Measurements from ENCODE around the gene PAK2.
"Not testable (repeated sequence)": the region's sequence is repeated elsewhere in the genome, so short reads cannot be mapped to it uniquely, and the experiment has no call there.

The PAK2 gene

DNA sequence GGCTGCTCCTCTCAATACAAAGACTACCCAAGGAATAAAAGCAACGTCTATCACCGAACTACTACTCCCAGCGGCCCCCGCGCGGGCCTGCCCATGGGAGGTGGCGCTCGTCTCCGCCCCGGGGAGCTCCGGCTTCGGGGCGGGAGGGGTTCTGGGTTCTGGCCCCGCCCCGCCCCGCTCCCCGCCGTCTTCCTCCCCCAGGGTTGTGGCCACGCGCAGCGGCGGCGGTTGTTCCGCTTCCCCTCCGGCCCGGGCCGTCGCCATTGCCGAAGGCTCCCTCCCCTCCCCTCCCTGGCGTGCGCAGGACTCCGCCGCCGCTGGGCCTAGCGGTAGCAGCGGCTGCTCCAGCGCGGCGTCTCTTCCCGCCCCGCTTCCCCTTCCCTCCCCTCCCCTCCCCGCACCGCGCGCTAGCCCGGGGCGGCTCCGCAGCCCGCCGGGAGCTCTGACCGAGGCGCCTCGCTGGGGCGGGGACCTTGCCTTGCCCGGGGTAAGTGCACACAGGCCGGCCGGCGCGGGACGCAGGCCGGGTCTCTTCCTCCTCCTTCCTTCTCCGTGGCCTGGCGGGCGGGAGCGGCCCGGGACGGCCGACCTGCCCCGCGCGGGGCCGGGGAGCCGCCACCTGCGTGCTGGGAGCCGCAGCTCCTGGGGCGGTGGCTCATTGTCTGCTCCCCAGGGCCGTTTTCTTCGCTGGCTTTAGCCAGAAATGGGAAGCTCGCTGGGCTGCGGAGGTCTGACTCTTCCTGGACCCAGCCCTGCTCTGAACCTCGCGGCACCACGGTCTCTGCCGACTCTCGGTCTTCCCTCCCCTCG is at the start of gene PAK2:
Gene PAK2 (plus strand): TSS at position 187 of the 810 bp plus-strand sequence. CDS start 42,790 bp downstream, outside the sequence.
- peak; percentile 68 to 84 for DNase-seq (ENCODE audit: low read depth in 2 of 2, low spot score in 1 of 2)

DNA sequence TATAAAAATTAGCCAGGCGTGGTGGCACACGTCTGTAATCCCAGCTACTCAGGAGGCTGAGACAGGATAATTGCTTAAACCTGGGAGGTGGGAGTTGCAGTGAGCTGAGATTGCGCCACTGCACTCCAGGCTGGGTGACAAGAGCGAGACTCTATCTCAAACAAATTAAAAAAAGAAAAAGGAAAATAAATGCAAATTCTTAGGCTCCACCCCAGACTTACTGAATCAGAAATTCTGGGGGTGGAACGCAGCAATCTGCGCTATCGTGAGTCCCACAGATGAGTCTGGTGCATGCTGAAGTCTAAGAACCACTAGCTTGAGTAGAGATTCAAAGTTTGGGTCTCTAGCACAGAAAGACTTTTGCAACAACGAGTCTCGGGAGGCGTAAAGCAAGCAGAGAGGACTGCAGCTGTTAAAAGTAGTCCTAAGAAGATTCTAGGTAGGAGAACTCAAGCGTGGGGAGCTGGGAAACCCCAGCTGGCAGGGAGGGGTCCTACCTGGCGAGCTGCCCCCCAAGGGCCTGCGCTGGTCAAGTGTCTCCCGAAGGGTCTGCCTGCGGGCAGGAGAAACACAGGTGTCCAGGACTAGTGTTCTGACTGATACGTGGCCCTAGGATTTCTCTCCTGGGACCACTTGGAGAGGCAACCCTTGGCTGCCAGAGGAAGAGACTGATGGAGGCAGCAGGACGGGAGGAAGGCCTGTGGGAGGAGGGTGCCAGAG is 49.6 kb upstream of the PAK2 start:
- no peak for DNase-seq (ENCODE audit: low read depth in 2 of 2, low spot score in 1 of 2)

DNA sequence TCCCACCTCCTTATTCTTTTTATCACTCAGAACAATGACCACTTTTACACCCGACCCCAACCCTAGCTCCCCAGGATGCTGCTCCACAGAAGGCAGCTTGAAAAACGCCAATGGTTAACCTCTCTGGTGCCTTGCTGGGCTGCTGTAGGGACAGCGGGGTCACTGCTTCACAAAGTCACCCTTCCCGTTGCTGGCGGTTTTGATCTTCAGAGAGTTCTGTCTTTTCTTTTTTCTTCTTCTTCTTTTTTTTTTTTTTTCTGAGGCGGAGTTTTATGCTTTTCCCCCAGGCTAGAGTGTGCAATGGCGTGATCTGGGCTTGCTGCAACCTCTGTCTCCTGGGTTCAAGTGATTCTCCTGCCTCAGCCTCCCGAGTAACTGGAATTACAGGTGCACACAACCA is 48.3 kb upstream of the PAK2 start:
- no peak for DNase-seq (ENCODE audit: low read depth in 2 of 2, low spot score in 1 of 2)

DNA sequence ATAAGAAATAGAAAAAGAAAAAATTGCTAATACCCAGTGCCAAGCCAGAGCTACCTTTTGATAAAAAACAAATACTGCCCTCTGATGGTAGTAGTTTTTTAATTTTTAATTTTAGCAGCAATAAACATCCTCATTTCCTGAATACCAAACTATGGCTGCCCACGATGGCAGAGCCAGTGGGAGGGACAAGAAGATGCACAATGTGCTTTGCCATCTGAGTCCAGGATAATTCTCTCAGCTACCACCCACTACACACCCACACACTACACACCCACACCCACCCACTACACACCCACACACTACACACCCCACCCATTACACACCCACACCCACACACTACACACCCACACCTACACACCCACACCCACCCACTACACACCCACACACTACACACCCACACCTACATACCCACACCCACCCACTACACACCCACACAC is 45.4 kb upstream of the PAK2 start:
- no peak for DNase-seq (ENCODE audit: low read depth in 2 of 2, low spot score in 1 of 2)

DNA sequence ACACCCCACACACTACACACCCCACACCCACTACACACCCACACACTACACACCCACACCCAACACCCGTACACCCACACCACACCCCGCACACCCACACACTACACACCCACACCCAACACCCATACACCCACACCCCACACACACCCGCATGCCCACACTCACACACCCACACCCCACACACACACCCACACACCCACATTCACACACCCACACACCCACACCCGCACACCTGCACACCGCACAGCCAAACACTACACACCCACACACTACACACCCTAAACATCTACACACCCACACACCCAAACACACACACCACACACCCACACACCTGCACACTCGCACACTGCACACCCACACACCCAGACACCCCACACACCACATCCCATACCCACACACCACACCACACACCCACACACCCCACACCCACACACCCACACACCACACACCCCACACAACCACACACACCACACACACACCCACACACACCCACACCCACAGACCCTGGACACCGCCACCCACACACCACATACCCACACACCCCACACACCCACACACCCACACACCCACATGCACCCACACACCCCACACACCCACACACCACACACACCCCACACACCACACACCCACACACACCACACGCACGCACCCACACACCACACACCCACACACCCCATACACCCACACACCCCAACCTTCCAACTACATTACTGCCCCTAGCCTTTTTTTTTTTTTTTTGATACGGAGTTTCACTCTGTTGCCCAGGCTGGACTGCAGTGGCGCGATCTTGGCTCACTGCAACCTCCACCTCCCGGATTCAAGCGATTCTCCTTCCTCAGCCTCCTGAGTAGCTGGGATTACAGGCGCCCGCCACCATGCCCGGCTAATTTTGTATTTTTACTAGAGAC is 44.5 kb upstream of the PAK2 start:
- peak; percentile 4 to 5 for DNase-seq (ENCODE audit: low read depth in 2 of 2, low spot score in 1 of 2)

DNA sequence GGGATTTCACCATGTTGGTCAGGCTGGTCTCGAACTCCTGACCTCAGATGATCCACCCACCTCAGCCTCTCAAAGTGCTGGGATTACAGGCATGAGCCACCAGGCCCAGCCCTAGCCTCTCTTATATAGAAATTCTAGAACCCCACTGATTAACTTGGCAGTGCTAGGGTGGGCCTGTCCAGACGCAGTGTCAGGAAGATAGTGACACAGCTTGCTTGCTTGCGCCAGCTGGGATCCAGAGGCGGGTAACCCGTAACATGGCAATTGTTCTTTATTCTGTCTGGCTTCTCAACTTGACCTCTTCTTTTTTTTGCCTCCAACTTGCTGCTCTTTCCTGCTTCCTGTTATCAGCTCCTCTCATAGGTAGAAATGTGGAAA is 43.8 kb upstream of the PAK2 start:
- no peak for DNase-seq (ENCODE audit: low read depth in 2 of 2, low spot score in 1 of 2)

DNA sequence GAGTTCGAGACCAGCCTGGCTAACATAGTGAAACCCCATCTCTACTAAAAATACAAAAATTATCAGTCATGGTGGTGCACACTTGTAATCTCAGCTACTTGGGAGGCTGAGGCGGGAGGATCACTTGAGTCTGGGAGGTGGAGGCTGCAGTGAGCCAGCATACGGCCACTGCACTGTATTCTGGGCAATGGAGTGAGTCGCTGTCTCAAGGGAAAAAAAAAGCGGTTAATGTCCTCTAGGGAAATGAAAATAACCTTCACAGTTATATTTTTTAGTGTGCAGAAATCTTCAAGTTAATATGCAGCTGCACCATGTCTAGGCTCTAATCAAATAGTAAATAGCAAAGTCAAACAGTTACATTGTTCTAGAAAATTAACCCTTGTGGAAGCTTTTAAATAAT is 42.4 kb upstream of the PAK2 start:
- DNase-seq (ENCODE audit: low read depth in 2 of 2, low spot score in 1 of 2), result no peak

DNA sequence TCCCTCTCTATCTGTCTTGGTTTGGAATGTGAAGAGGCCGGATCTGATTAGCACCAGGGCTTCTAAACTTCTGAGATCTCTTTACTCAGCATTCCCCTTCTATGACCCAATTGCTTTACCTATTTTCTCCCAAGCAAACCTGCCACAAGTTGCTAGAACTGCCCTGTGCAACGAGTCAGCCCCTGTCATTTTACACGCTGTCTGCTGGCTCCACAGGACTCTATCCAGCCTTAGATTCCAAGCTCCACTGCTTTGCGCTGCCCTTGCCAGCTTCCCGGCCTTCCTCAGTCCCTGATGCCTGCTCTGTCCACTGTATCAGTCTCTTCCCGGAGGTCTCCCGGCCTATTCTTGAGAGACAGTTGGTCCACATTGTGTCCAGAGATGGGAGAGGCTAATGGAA is 39.9 kb upstream of the PAK2 start:
- no peak for DNase-seq (ENCODE audit: low read depth in 2 of 2, low spot score in 1 of 2)

DNA sequence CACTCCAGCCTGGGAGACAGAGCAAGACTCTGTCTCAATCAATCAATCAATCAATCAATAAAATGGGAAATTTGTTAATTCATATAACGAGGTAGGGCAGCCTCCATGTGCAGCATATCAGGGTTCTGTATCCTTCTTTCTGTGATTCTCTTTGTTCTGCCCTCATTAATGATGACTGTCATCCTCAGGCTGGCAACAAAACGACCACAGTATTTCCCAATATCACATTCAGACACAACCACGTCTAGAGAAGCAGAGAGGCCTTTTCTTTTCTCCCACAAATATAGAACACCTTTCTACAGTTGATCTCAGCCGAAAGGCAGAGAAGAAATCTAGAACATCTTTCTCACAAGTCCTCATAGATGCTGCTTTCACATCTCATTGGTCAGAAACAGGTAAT is 38.9 kb upstream of the PAK2 start:
- DNase-seq (ENCODE audit: low read depth in 2 of 2, low spot score in 1 of 2), result no peak

DNA sequence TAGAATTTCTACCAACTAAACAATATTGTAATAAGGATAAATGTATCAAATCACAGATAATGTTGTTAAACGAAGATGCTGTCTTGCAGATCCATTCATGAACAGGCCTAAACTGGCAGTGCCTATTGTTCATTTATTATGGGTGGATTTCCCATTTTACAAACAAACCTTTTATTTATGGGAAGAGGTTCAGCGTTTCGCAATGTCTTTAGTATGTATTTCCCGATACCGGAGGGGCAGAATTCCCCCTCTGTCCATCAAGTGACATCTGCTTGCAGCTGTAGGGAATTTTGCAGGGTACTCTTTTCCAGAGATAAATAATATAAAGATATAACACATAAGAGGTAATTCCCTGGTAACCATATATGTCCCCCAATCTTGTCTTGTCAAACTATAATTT is 33.3 kb upstream of the PAK2 start:
- no peak for DNase-seq (ENCODE audit: low read depth in 2 of 2, low spot score in 1 of 2)

DNA sequence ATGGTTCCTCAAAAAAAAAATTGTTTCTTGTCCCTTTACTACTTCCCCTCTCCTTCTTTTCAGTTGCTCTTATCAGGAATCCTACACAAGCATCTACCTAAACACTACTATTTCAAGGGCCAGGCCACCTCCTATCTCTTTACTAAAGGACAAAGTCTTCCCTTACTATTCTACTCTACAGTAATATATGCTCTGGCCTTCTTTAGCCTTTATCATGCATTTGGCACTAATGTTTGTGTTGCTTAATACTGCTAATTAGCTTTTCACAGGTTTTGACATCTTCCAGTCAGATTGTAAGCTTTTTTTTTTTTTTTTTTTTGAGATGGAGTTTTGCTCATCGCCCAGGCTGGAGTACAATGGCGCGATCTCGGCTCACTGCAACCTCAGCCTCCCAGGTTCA is 32.9 kb upstream of the PAK2 start:
- no peak for DNase-seq (ENCODE audit: low read depth in 2 of 2, low spot score in 1 of 2)

DNA sequence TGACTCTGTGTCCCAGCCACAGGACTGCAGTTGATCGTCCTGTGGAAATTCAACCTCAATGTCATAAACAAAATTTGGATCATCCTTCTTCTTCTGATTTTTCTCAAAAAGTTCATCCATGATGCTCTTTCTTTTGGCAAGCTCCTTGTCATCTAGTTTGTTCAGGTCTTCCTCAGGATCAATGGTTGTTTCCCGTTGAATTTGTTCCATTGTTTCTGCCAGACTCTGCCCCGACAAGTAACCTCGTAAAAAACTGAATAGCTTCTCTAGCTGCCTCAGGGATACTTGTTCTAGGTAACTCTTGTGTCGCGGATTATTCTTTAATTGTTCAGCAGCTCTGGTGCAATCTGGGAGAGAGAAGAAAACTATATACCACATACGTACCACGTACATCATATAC is 32.1 kb upstream of the PAK2 start:
- DNase-seq (ENCODE audit: low read depth in 2 of 2, low spot score in 1 of 2), result no peak

DNA sequence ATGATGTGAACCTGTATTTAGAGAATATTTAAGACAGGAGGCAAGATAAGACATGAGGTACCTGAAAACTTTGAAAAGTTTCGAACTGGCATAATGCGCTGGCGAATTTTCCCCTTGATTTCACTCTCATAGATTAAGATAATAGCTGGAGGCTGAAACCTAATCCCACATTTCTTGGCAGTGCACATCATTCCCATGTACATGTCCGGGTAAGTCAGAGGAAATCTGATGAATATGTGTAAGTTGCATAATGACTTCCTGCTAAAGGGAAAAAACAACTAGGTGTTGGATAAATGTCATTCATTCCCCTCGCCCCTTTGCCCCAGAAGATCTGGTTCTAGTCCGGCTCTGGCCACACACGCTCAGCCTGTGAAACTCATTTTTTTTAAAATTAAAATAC is 31.2 kb upstream of the PAK2 start:
- no peak for DNase-seq (ENCODE audit: low read depth in 2 of 2, low spot score in 1 of 2)

DNA sequence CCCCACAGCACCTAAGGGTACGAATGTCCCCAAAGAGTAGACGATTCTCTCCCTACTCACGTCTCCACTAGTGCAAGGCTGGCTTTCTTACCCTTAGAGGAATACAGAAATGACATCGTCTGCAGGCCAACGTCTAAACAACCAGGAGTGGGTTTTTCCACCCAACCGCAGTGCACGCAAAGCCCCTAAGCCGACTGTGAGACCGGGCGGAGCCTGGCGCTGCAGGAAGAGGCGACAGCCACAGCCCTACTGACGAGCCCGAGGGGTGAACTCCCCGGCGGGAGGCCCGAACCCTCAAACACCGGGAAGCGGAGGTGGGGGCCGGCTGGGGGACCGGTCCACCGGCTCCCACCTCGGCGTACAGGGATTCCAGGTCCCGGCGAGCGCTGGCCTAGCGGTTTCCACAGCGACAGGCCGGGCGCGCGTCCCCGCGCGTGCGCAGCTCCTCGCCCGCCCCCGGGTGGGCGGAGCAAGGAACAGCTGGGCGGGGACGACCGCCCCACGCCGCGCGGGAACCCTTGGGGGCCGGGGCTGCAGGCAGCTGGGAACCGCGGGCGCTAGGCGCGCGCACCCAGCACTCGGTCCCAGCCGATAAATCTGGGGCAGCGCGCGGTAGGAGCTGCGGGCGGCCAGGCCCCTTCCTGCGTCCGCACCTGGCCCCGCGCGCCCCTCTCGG is 27.7 kb upstream of the PAK2 start, which contains the start of the genes CEP19 and PIGX:
Gene CEP19 (minus strand): TSS at position 413 of the 676 bp plus-strand sequence. CDS start 3,593 bp downstream, outside the sequence.
Gene PIGX (plus strand): TSS at position 540 of the 676 bp plus-strand sequence.
- peak; percentile 65 to 78 for DNase-seq (ENCODE audit: low read depth in 2 of 2, low spot score in 1 of 2)

DNA sequence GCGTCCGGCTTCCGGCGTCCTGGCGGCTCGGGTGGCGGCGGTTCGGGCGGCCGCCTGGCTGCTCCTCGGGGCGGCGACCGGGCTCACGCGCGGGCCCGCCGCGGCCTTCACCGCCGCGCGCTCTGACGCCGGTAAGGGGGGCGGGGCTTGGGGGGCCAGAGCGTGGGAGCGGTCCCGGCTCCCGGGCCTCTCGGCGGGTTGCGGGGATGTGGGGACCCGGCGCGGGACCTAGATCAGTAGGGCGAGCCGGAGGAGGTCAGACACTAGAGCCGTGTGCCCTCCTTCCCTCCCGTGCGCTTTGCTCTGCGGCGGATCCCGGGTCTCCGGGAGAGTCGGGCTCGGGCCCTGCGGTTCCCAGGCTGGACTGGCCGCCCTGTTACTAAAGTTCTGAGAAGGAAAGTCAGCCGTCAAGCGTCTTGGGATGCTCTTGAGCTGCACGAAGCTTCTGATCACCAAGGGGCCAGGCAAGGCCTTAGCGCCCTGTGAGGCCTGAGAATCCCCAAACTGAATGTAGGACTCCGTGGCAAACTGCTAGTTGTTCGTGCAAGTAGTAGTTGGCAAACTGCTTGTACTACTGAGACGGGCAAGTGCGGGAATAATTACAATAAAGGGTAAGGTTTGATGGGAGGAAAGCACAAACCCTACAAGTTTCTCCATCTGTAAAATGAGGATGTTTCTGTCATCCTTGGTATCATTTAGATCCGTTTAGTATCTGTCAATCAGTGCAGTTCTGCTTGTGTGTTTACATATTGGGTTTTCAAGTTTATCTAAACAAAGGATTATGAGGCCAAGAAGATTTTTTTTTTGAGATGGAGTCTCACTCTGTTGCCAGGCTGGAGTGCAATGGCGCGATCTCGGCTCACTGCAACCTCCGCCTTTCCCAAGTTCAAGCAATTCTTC is 26.9 kb upstream of the PAK2 start:
- peak; percentile 26 to 41 for DNase-seq (ENCODE audit: low read depth in 2 of 2, low spot score in 1 of 2)

DNA sequence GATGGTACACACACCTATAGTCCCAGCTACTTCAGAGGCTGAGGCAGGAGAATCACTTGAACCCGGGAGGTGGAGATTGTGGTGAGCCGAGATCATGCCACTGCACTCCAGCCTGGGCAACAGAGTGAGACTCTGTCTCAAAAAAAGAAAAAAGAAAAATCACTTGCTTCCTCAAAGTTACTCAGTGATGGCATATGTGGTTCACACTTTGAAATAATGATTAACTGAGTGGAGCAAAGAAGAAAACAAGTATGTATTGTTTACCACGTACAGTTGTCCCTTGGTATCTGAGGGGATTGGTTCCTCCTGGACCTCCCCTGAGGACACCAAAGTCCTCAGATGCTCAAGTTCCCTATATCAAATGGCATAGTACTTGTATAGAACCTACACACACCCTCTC is 22.5 kb upstream of the PAK2 start:
- DNase-seq (ENCODE audit: low read depth in 2 of 2, low spot score in 1 of 2), result not testable (repeated sequence)

DNA sequence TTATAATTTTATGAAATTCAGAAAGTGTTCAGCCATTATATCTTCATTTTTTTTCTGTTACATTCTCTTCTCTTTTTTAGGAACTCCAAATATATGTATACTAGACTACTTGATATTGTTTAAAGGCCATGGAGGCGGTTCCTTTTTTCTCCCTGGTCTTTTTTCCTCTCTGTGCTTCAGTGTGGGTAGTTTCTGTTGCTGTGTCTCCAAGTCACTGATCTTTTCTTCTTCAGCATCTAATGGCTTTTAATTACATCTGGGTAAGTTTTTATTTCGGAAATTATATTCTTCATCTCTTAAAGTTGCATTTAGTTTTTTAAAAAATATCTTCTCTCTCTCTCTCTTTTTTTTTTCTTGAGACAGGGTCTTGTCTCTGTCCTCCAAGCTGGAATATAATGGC is 18.6 kb upstream of the PAK2 start:
- DNase-seq (ENCODE audit: low read depth in 2 of 2, low spot score in 1 of 2), result no peak

DNA sequence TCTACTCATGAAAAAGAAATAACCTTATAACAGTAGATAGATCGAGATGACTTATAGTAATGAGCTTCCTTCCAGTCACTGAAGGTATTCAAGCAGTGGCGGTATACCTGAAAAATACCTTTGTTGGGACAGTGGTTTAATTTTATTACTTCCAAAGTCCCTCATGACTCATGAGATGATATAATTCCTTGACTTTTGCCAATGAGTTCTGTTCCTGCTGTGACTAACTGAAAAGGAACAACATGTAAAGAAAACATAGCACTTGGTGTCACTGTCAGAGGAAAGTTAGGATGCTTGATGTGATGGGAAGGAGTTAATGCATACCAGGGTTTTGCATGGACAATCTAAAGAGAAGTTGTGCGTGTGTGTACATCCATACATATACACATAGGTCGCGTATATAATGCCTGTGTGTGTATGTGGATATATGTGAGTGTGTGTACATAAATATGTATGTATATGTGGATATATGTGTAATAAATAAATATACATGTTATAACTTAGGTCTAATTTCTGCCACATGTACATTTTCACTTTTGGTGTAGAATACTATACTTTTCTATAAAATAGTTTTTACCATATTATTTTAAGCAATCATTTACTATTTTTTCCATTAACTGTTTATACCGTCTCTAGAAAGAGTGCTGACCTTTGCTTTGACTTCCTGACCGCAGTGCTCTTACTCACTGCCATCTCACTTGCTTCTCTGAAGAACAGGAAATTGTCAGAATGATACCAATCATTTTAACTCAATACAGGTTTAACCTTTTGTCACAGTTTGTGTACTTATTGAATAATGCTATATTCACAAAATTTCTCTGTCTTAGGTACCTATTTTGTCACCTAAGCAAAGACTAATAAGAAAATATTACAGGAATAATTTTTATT is 12.6 kb upstream of the PAK2 start:
- no peak for DNase-seq (ENCODE audit: low read depth in 2 of 2, low spot score in 1 of 2)

DNA sequence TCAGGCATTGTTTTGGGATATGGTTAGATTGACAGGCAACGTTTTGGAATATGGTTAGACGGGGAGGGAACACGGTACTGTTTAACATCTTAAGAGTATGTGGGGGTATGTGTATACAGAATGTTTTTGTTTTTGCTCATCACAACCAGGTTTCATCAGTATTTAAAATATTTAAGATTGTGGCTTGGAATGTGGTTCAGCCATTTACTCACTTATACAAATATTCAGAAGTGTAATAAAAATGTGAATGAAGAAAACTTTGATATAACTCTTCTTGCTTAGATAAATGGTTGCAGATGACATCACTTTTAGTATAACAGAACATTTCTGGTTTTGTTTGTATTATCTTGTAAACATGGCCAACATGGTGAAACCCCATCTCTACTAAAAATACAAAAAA is 3.9 kb upstream of the PAK2 start:
- DNase-seq (ENCODE audit: low read depth in 2 of 2, low spot score in 1 of 2), result no peak

Measured in stimulated activated CD8-positive, alpha-beta memory T cell treated with anti-CD3 and anti-CD28 coated beads, Interleukin-4, amount 100 ng/mL, for 4 hours (primary cell).